ENCODE results near the gene GNG13.
"Not testable (repeated sequence)": the region's sequence is repeated elsewhere in the genome, so short reads cannot be mapped to it uniquely, and the experiment has no call there.

The GNG13 gene

DNA sequence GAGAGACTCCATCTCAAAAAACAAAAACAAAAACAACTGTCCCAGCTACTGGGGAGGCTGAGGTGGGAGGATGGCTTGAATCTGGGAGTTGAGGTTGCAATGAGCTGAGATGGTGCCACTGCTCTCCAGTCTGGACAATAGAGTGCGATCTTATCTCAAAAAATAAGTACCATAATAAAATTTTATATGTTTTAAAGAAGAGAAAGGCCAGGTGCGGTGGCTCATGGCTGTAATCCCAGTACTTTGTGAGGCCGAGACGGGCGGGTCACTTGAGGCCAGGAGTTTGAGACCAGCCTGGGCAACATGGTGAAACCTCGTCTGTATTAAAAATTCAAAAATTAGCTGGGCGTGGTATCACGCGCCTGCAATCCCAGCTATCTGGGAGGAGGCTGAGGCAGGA, 23.7 kb downstream of the GNG13 start:
- DNase-seq: no peak

DNA sequence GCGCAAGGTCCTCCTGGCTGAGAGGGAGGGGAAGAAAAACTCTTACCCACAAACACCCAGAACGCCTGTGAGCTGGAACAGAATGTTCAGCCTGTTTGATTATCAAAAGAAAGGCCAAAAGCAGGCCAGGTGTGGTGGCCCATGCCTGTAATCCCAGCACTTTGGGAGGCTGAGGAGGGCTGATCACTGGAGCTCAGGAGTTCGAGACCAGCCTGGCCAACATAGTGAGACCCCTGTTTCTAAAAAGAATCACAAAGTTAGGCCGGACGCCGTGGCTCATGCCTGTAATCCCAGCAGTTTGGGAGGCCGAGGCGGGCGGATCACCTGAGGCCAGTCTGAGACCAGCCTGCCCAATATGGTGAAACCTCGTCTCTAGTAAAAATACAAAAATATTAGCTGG, 24.2 kb downstream of the GNG13 start:
- not testable (repeated sequence) for DNase-seq

- no peak for DNase-seq
These were observed 25.2 kb downstream of the GNG13 start for GRCh38 chr16:775236-775796.

- no peak for DNase-seq
These were observed 26.2 kb downstream of the GNG13 start for GRCh38 chr16:774086-775001.

GRCh38 chr16:772959-773358, 27.6 kb downstream of the GNG13 start:
- DNase-seq: no peak

DNA sequence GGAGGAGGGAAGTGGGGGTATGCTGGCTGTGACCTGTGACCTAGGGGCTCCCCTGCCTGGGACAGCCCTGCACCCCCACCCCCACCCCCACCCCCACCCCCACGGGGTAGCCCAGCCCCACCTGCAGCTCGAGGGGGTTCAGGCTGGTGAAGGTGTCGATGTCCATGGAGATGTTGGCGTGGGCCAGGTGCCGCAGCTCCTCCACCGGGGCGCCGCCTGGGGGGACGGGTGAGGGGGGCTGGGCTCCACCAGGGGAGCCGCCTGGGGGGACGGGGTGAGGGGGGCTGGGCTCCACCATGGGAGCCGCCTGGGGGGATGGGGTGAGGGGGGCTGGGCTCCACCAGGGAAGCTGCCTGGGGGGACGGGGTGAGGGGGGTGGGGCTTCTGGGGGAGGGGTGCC, 30.1 kb downstream of the GNG13 start:
- no peak for DNase-seq

- DNase-seq: no peak
These were observed 30.6 kb downstream of the GNG13 start for GRCh38 chr16:769934-770333.

DNA sequence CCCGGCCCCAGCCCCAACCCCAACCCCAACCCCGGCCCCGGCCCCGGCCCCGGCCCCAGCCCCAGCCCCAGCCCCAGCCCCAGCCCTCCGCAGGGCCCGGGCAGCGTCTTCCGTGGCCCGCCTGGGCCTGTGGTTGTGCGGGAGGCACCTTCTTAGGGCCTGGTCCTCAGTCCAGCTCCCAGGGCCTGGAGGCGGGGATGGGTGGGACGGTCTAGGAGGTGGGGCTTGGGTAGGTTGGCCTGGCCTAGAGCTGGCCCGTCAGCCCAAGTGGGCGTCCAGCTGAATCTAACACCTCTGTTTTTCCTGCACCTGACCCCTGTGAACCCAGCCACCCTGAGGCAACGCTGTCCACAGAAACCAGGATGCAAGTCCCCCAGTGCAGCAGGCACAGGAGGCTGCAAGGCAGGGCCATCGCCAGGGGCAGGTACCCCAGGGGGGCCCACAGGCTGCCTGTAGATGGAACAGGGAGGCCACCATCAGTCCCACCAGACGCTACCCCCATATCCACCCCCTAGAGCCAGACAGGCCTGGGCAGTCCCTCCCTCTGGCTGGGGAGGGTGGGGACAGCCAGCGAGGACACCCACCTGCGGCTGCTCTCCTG, 31.2 kb downstream of the GNG13 start:
- no peak for DNase-seq

- DNase-seq: no peak
These were observed 32.1 kb downstream of the GNG13 start for GRCh38 chr16:768428-768827.

GRCh38 chr16:767743-768235, 32.7 kb downstream of the GNG13 start:
- DNase-seq: no peak

DNA sequence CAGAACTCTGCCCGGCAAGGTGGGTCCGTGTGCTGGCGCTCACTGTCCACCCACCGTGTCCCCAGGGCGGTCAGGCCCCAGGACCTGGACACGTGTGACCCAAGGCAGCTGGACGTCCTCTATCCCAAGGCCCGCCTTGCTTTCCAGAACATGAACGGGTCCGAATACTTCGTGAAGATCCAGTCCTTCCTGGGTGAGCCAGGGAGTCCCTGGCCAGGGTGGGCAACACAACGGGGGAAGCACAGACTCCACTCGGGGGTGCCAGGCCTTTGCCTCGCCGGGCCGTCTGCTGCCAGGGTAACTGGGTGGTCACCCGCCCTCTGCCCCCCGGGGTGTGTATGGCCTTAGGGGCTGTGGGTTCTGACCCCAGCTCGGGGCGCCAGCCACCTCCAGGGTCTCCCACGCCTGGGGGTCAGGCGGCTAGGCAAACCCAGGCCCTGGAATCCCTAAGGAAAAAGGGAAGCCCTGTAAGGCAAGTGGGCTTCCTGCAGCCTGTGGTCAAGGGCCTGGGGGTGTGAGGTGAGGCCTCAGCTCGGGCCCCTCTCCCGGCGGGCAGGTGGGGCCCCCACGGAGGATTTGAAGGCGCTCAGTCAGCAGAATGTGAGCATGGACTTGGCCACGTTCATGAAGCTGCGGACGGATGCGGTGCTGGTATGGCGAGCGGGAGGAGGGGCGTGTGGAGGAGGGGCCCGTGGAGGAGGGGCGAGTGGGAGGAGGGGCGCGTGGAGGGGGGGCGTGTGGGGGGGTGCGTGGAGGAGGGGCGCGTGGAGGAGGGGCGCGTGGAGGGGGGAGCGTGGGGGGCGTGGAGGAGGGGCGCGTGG, 33.5 kb downstream of the GNG13 start:
- DNase-seq: no peak

GRCh38 chr16:766008-766819, 34.3 kb downstream of the GNG13 start:
- no peak for DNase-seq

GRCh38 chr16:765488-765865, 35.1 kb downstream of the GNG13 start:
- no peak for DNase-seq

- DNase-seq: no peak
These were observed 35.6 kb downstream of the GNG13 start for GRCh38 chr16:764848-765487.

GRCh38 chr16:764184-764750, 36.3 kb downstream of the GNG13 start:
- DNase-seq: no peak

DNA sequence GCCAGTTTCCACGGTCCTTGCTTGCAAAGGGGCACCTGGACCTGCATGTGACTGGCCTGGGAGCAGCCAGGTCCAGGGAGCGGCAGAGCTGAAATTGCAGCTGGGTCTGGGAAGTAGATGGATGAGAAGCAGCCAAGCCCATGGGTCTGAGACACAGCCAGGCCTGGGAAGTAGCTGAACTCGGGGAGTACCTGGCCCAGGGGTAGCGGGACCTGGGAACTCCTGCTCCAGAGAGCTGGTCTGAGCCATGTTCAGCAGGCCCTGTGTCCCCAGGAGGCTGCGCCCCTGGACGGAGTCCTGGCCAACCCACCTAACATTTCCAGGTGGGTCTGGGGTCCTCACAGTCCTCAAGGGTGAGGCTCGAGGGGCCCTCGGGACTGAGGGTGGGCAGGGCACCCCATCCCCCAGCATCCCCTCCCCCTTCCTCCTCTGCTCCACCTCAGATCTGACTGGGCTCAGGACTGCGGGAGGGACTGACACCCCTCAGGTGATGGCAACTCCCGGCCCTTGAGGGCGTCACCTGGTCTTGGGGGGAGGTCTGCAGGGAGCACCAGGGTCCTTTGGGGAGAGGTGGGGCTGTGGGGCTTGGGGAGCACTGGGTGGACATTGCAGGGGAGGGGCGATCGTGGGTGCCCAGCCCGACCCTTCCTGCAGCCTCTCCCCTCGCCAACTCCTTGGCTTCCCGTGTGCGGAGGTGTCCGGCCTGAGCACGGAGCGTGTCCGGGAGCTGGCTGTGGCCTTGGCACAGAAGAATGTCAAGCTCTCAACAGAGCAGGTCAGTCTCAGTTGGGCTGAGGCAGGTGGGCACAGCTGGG, 37.0 kb downstream of the GNG13 start:
- DNase-seq: no peak

- no peak for DNase-seq
These were observed 37.8 kb downstream of the GNG13 start for GRCh38 chr16:762595-763268.

GRCh38 chr16:761625-762513, 38.7 kb downstream of the GNG13 start:
- no peak for DNase-seq
